ENCODE data around the gene ZNG1B.
"Not testable (repeated sequence)": the region's sequence is repeated elsewhere in the genome, so short reads cannot be mapped to it uniquely, and the experiment has no call there.

The ZNG1B gene

GRCh38 chr2:113504081-113504480, 66.6 kb downstream of the ZNG1B start:
- not testable (repeated sequence) for DNase-seq

DNA sequence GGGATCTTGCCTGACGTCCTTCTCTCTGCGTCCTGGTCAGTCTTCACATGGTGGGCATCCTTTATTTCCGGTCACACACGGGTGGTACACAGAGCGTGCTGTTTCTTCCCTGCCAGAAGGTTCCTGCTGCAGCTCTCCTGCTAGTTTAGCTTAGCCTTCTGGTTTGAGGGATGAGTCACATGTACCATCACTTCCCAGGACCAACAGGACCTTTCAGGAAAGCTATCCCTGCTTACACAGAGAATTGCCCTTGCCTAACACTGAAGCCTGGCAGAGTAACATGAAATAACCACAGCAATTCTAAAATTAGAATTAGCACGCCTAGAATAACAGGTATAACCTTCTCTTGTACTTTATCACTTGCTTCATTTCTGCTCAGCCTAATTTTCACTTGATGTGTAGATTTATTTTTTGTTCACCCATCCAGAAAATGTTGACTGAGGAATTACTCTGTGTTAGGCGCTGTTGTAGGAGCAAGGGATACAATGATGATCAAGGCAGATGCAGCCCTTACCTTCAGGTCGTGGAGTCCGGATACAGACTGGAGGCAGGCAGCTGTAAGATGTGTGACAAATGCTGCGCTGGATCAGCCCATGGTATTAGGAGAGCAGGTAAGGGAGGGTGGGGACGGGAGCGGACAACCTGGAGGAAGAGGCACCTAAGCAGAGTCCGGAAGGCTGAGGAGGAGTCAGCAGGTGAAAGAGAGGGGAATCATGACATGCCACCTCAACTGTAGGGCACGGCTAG, 70.1 kb downstream of the ZNG1B start:
- not testable (repeated sequence) for DNase-seq

GRCh38 chr2:113508187-113508586, 70.7 kb downstream of the ZNG1B start:
- DNase-seq = not testable (repeated sequence)

- not testable (repeated sequence) for DNase-seq
Observed at GRCh38 chr2:113510913-113511312, 73.4 kb downstream of the ZNG1B start.

DNA sequence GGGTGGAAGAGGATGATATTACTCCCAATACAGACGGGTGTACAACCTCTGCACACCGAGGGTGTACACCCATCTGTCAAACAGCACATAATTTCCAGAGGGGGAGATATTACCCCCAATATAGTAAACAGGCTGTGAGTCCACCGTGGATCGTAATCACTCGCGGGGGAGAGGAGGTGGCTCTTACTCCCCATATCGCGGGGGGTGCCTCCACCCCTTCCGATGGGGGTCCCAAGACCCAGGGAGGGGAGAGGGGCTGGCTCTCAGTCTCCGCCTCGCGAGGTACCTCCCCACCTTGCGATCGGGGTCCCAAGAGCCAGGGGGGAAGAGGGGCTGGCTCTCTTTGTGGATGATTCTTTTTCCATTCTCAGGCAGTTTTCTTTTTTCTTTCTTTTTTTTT, 74.4 kb downstream of the ZNG1B start:
- DNase-seq = not testable (repeated sequence)

GRCh38 chr2:113515457-113515856, 78.0 kb downstream of the ZNG1B start:
- DNase-seq = not testable (repeated sequence)

- DNase-seq = not testable (repeated sequence)
Observed at GRCh38 chr2:113515995-113516394, 78.5 kb downstream of the ZNG1B start.

DNA sequence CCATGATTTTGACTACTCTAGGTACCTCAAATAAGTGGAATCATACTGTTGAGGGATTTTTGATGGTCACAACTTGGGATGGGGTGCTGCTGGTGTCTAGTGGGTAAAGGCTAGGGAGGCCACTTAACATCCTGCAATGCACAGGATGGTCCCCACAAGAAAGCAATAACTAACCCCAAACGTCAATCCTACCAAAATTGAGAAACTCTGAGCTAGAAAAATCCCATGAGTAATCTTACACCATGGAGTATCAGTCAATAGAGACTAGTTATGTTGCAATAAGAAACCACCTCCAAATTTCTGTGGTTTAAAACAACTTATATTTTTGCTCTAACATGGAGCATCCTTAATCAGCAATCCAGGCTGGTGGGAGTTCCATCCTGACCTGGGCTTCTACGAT, 79.5 kb downstream of the ZNG1B start:
- not testable (repeated sequence) for DNase-seq

DNA sequence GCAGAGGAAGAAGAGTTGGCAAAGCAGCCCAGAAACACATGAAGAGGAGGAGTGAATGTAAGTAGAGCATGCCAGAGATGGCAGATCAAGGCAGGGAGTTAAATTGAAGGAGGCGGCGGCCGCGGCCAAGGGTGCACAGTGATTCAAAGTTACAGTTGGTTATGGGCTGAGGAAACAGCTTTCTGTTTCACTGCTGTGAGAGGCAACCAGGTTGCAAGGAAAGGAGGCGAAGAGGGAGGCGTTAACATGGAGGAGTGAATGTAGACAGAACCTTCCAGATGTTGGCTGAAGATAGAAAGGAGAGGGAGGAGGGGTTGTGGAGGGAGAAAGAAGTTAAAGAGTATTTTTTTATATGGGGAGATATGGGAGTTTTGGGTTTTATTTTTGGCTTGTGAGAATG, 83.3 kb downstream of the ZNG1B start:
- DNase-seq = not testable (repeated sequence)

GRCh38 chr2:113521492-113521891, 84.0 kb downstream of the ZNG1B start:
- not testable (repeated sequence) for DNase-seq

DNA sequence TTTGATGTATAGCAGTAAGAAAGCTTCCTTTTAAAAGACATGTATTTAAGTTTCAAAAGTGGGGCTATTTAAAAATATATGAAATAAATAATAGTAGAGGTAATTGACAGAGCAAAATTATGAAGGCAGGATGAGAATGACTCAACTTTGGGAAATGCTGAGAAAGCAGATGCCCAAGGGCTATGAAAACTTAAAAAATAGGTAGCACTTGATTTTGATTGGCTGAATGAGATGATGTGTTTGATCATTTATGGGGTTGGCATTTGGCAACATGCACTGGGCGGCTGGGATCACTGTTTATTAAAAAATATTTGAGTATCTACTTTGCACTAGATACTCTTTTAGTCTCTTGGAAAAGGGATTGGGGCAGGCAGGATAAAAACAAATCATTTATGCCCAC, 87.5 kb downstream of the ZNG1B start:
- not testable (repeated sequence) for DNase-seq

GRCh38 chr2:113527350-113528045, 90.0 kb downstream of the ZNG1B start:
- not testable (repeated sequence) for DNase-seq

DNA sequence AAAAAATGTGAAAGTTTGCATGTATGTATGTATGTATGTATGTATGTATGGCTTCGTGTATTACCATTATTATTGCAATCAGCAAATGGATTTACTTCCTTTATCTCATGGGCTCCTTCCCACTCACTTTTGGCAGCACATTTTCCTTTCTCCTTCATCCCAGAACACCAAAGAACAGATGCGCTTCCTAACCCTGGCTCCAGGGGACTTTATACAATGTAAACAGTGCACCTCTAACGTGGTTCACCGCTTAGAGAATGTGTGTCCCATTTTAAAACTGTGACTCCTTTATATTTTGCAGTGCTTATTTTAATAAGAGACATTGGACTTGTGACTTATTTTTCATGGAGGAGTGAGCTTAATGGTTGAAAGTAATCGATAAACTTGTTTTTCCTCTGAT, 90.6 kb downstream of the ZNG1B start:
- not testable (repeated sequence) for DNase-seq

DNA sequence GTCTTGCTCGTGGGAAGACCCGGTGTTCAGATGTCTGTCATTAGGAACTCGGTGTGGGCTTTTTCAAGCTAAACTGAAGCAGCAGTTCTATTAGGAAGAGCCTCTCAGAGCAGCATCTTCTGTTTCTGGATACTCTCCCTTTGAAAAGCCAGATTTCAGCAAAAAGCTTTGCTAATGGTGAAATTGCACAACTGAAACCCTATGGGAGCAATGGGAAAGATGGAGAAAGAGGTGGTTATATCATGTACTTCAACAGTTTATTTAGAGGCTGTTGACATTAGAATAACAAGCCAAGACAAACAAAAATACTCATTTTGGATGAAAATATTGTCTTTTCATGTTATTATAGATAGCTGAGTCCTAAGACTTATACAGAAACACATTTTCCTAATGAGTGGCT, 91.4 kb downstream of the ZNG1B start:
- DNase-seq = not testable (repeated sequence)

- DNase-seq = not testable (repeated sequence)
Observed at GRCh38 chr2:113532991-113533390, 95.5 kb downstream of the ZNG1B start.

GRCh38 chr2:113536573-113536972, 99.1 kb downstream of the ZNG1B start:
- not testable (repeated sequence) for DNase-seq

DNA sequence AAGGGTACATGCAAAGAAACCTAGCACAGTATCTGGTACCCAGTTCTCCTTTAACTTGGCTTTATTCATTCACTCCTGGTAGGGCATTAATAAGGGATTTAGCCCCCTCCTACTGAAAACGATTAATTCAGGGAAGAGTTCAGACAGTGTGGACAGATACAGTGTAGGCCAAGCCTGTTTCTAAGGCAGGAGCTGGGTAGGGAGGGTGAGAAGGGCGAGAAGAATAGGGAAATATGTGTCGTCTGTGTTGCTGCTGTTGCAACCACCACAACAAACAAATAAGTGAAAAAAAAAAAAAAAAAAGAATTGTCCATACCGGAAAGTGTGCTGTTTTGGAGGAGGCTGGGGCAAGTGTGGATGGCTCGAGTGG, 103.3 kb downstream of the ZNG1B start:
- DNase-seq = not testable (repeated sequence)

- DNase-seq = not testable (repeated sequence)
Observed at GRCh38 chr2:113541204-113541975, 103.9 kb downstream of the ZNG1B start.

- DNase-seq = not testable (repeated sequence)
Observed at GRCh38 chr2:113541976-113542485, 104.5 kb downstream of the ZNG1B start.

DNA sequence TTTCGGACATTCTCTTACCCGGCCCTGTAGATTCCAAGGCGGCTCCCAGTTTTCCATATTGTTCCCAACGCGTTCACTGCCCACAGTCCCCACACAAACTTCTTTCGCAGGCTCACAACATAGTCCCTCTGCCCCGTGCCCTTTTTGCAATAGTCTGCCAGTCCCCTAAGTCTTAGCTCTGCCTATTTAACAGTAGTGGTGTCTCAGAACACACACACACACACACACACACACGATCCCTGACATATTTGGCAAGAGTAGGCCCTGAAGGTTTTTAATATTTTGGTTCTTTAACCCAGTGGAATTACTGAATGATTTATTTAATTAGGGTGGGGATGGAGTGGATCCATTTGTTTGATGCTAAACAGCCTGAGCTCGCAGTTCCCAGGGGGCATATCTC, 105.0 kb downstream of the ZNG1B start:
- not testable (repeated sequence) for DNase-seq
